K562 (cell line): ENCODE results near the gene U2SURP. TPM values are rescaled to one million over a fixed set of nuclear protein-coding genes. Genes with fewer than 3 reads are reported as not detected.

Source experiments
- ATAC-seq: fragments of 200-7000 bp; cut with Tn5 transposase; 3 replicates; pipeline ENCODE4 v1.9.1; 2020; ENCODE audit warnings: moderate library complexity
- BruUV-seq: library from RNA; stranded (reverse); fragments of 400-500 nt; replicated peaks from 2 replicates; lab custom pipeline; 2021; lab: Mats Ljungman, UMichigan
- CTCF ChIA-PET: fragments of 300-600 bp; formaldehyde crosslinking; extraction: SDS; loops from one replicate; lab custom pipeline; 2021; ENCODE audit warnings: low intra/inter-chr PET ratio; lab: Yijun Ruan, JAX
- POLR2A ChIA-PET: fragments of 300-600, 350-650 bp; sonication (Branson Sonifier 250); formaldehyde crosslinking; extraction: SDS; loops from one replicate; lab custom pipeline; 2021; ENCODE audit warnings: antibody characterized with exemption, inconsistent platforms; lab: Yijun Ruan, JAX
- DNase-seq, 4 experiments: peaks; one replicate each; pipeline versions ENCODE4 v3.0.0 to v3.0.0-alpha.2; 2011 to 2018; ENCODE audit warnings: low spot score in 3 of 4, mixed read lengths in 3 of 4; ENCODE audit errors: extremely low read depth in 1 of 4
- FAIRE-seq: peaks from 2 replicates; lab custom pipeline; 2011; peaks lifted over from hg19 to GRCh38; lab: Jason Lieb, UNC
- H2AFZ ChIP-seq: 2 replicates; pipeline ENCODE4 v1.6.0; 2011; ENCODE audit warnings: low read depth, low read length, control low read depth, inconsistent platforms
- H3K27ac ChIP-seq: fragments of 200-600 bp; 3 replicates; pipeline ENCODE4 v1.8.0; 2011; ENCODE audit warnings: low read depth, mild to moderate bottlenecking, control low read depth, inconsistent platforms, low read length, moderate library complexity, mixed read lengths; ENCODE audit errors: extremely low read depth
- H3K27me3 ChIP-seq, 2 experiments: fragments of 300-600 bp in 1 of 2; 2 replicates in 1 of 2; 3 replicates in 1 of 2; pipeline versions ENCODE4 v1.6.0 to v1.8.0; 2011; ENCODE audit warnings: inconsistent platforms in 2 of 2, low read length in 2 of 2, mild to moderate bottlenecking in 1 of 2, mixed read lengths in 1 of 2, moderate library complexity in 1 of 2; ENCODE audit not compliant: control insufficient read depth in 2 of 2, insufficient read depth in 2 of 2
- H3K36me3 ChIP-seq: fragments of 300-600 bp; 3 replicates; pipeline ENCODE4 v1.8.0; 2011; ENCODE audit warnings: mild to moderate bottlenecking, low read length, inconsistent platforms; ENCODE audit not compliant: control insufficient read depth, insufficient read depth
- H3K4me1 ChIP-seq, 2 experiments: fragments of 200-600 bp in 1 of 2; replicated peaks in 1 of 2; 2 replicates in 1 of 2; 3 replicates in 1 of 2; pipeline versions ENCODE4 v1.5.1 to v1.8.0; 2011; ENCODE audit warnings: inconsistent platforms in 2 of 2, low read length in 2 of 2, mild to moderate bottlenecking in 1 of 2, mixed read lengths in 1 of 2, moderate library complexity in 1 of 2; ENCODE audit not compliant: control insufficient read depth in 2 of 2, insufficient read depth in 2 of 2
- H3K4me2 ChIP-seq: 2 replicates; pipeline ENCODE4 v1.6.1; 2011; ENCODE audit warnings: low read length, control low read depth, inconsistent platforms, mixed read lengths; ENCODE audit not compliant: insufficient read depth
- H3K4me3 ChIP-seq: fragments of 200-600 bp; sonication (generic), shearing (Covaris generic); 2 replicates; pipeline ENCODE4 v1.5.1; 2016; ENCODE audit warnings: control low read depth, inconsistent platforms
- H3K79me2 ChIP-seq: fragments of 200-600 bp; 3 replicates; pipeline ENCODE4 v1.8.0; 2011; ENCODE audit warnings: low read length, inconsistent platforms; ENCODE audit not compliant: control insufficient read depth, insufficient read depth
- H3K9ac ChIP-seq, 2 experiments: 2 replicates each; pipeline versions ENCODE4 v1.6.0 to v1.6.1; 2011; ENCODE audit warnings: low read depth in 2 of 2, low read length in 2 of 2, control low read depth in 1 of 2, inconsistent platforms in 1 of 2, mild to moderate bottlenecking in 1 of 2, mixed read lengths in 1 of 2; ENCODE audit not compliant: insufficient read depth in 1 of 2
- H3K9me1 ChIP-seq: one replicate; pipeline ENCODE4 v1.6.0; 2011; ENCODE audit warnings: inconsistent platforms, mild to moderate bottlenecking, low read length, moderate library complexity; ENCODE audit not compliant: control insufficient read depth, insufficient read depth
- H3K9me3 ChIP-seq: replicated peaks from 2 replicates; pipeline ENCODE4 v1.5.1; 2011; ENCODE audit warnings: low read depth, low read length, inconsistent platforms; ENCODE audit not compliant: control insufficient read depth, insufficient read depth
- H4K20me1 ChIP-seq: replicated peaks from 2 replicates; pipeline ENCODE4 v1.6.1; 2011; ENCODE audit warnings: low read length, inconsistent platforms, mixed read lengths; ENCODE audit not compliant: control insufficient read depth, insufficient read depth
- ARID2 ChIP-seq: fragments of 450-650 bp; IDR thresholded peaks from 2 replicates; pipeline ENCODE4 v1.6.1; 2017; ENCODE audit warnings: antibody characterized with exemption, mild to moderate bottlenecking
- BCOR ChIP-seq: fragments of 450-650 bp; IDR thresholded peaks from 2 replicates; pipeline ENCODE4 v1.6.1; 2016
- CBFA2T2 ChIP-seq: fragments of 450-650 bp; conservative IDR thresholded peaks from 2 replicates; pipeline ENCODE4 v1.6.1; 2017; ENCODE audit warnings: mild to moderate bottlenecking
- CEBPB ChIP-seq: fragments of 450-650 bp; IDR thresholded peaks from 2 replicates; pipeline ENCODE4 v1.6.1; 2016; ENCODE audit warnings: missing genetic modification characterization, missing compliant biosample characterization
- CEBPG ChIP-seq, 3 experiments: fragments of 200-800 bp in 1 of 3; sonication (Bioruptor generic) in 1 of 3; sonication (generic) in 1 of 3; formaldehyde crosslinking in 1 of 3; IDR thresholded peaks in 2 of 3; conservative IDR thresholded peaks in 1 of 3; 2 replicates each; pipeline versions ENCODE4 v1.6.1 to v1.8.0; 2016 to 2022; ENCODE audit warnings: missing compliant biosample characterization in 2 of 3, missing genetic modification characterization in 2 of 3, mild to moderate bottlenecking in 1 of 3, missing genetic modification reagents in 1 of 3
- CREB5 ChIP-seq: fragments of 250-450 bp; sonication (Bioruptor Pico); IDR thresholded peaks from 2 replicates; pipeline ENCODE4 v1.5.0; 2020; ENCODE audit warnings: mild to moderate bottlenecking
- CTBP1 ChIP-seq: fragments of 450-650 bp; IDR thresholded peaks from 2 replicates; pipeline ENCODE4 v1.6.1; 2016; ENCODE audit warnings: borderline replicate concordance
- DMBX1 ChIP-seq: fragments of 250-450 bp; sonication (Bioruptor Pico); IDR thresholded peaks from 2 replicates; pipeline ENCODE4 v1.8.0; 2022; ENCODE audit warnings: inconsistent platforms, mild to moderate bottlenecking, moderate library complexity, borderline replicate concordance
- IRF2 ChIP-seq: sonication (generic); formaldehyde crosslinking; IDR thresholded peaks from 2 replicates; pipeline ENCODE4 v1.8.1; 2022; ENCODE audit warnings: mild to moderate bottlenecking, missing genetic modification reagents
- KLF6 ChIP-seq: fragments of 250-450 bp; sonication (Bioruptor Pico); IDR thresholded peaks from 2 replicates; pipeline ENCODE4 v1.4.0; 2020; ENCODE audit warnings: mild to moderate bottlenecking, moderate library complexity, borderline replicate concordance
- POU5F1 ChIP-seq: fragments of 150-350 bp; IDR thresholded peaks from 2 replicates; pipeline ENCODE4 v1.6.1; 2014; ENCODE audit warnings: borderline replicate concordance, low read length, low read depth, mild to moderate bottlenecking; ENCODE audit not compliant: partially characterized antibody
- RBM34 ChIP-seq: fragments of 200-400 bp; formaldehyde crosslinking; IDR thresholded peaks from 2 replicates; pipeline ENCODE4 v1.6.1; 2018; ENCODE audit warnings: low read length, borderline replicate concordance; ENCODE audit not compliant: insufficient read depth
- SMARCA5 ChIP-seq: fragments of 450-650 bp; IDR thresholded peaks from 2 replicates; pipeline ENCODE4 v1.6.1; 2016
- ZBTB43 ChIP-seq: sonication (generic); formaldehyde crosslinking; IDR thresholded peaks from 2 replicates; pipeline ENCODE4 v1.8.0; 2023; ENCODE audit warnings: mild to moderate bottlenecking, missing genetic modification reagents
- ZNF695 ChIP-seq: fragments of 450-650 bp; formaldehyde crosslinking; IDR thresholded peaks from 2 replicates; pipeline ENCODE4 v1.4.0; 2020; ENCODE audit warnings: mild to moderate bottlenecking, moderate library complexity
- ZNF717 ChIP-seq: fragments of 250-450 bp; sonication (Bioruptor Pico); IDR thresholded peaks from 2 replicates; pipeline ENCODE4 v1.5.0; 2021
- WGBS: fragments of 100-300 bp; shearing (Covaris generic); methylation state at CpG from one replicate; pipeline ENCODE4 v1.1.6; 2016; ENCODE audit warnings: low coverage, mixed read lengths; ENCODE audit not compliant: insufficient coverage; ENCODE audit errors: missing lambda C conversion rate; 5-methylcytosine and 5-hydroxymethylcytosine counted together
- in situ Hi-C: fragments of 300-500 bp; cut with MboI; formaldehyde crosslinking; loops from 4 replicates; pipeline ENCODE4 v1.15.0; 2018; ENCODE audit warnings: inconsistent platforms, mixed read lengths
- intact Hi-C: fragments of 100-400 bp; cut with micrococcal nuclease; formaldehyde crosslinking; loops from 2 replicates; pipeline ENCODE4 v1.14.2; 2022
- polyA plus RNA-seq, 8 experiments: library from polyadenylated mRNA; depleted of rRNA in 4 of 8; stranded (reverse) in 5 of 8; unstranded in 3 of 8; fragments of >200 nt; fragmentation: Nextera tagmentation in 2 of 8; fragmentation: Illumina TruSeq in 1 of 8; extraction: Ambion mirVana in 2 of 8; extraction: Trizol in 1 of 8; gene quantifications; 2 replicates each; pipeline versions ENCODE4 v1.2.1 to v1.2.3, GENCODE V29; 2011 to 2014; ENCODE audit warnings: inconsistent platforms in 1 of 8, missing spikeins in 1 of 8
- total RNA-seq, 7 experiments: library from RNA; depleted of rRNA in 6 of 7; stranded (reverse); fragments of >200 nt in 6 of 7; fragmentation: Illumina TruSeq in 2 of 7; extraction: Trizol in 2 of 7; gene quantifications; 2 replicates each; pipeline versions ENCODE4 v1.2.1 to v1.2.3, GENCODE V29; 2011 to 2021; ENCODE audit warnings: low replicate concordance in 1 of 7
- TF ChIP-seq, protein P1 (sequence below): fragments of 450-650 bp; IDR thresholded peaks from 2 replicates; pipeline ENCODE4 v1.6.1; 2016
- TF ChIP-seq, protein P2 (sequence below), 3 experiments: IDR thresholded peaks in 2 of 3; conservative IDR thresholded peaks in 1 of 3; 2 replicates each; pipeline ENCODE4 v1.5.1; 2011 to 2012; ENCODE audit warnings: low read length in 3 of 3, mild to moderate bottlenecking in 3 of 3, control low read depth in 2 of 3, improper control_type of control experiment in 1 of 3, inconsistent platforms in 1 of 3, low read depth in 1 of 3, mixed read lengths in 1 of 3, moderate library complexity in 1 of 3; ENCODE audit not compliant: insufficient read depth in 2 of 3

U2SURP gene
- total and polyA plus RNA-seq, 9 of the 15 experiments (the other 6 are each of a cell fraction or from before 2014, with no cell fraction given), result 128 to 322 (median 191) TPM

- BruUV-seq, result no TSS peak
- ATAC-seq, result no peak
- ChIA-PET CTCF (no interaction called here), POLR2A (no interaction called here)
- Histone ChIP-seq H3K9me3 (no peaks in the 10 kb centered on the region), H4K20me1 (no peaks in the 10 kb centered on the region; the same call in 1 of the 2 replicates), H2AFZ (no peak overlapping the region), H3K79me2 (peaks cover 78% of the 10 kb centered on the region), H3K4me3 (no peak overlapping the region), H3K9me1 (no peaks in the 10 kb centered on the region), H3K9ac (no peak overlapping the region), H3K36me3 (peaks cover 99% of the 10 kb centered on the region), H3K27me3 (no peaks in the 10 kb centered on the region), H3K4me1 (no peaks in the 10 kb centered on the region), H3K27ac (no peak overlapping the region), H3K4me2 (no peak overlapping the region)
- no peak for DNase-seq
- in situ Hi-C loops, result no loop called here
- WGBS, result 91% methylated on average over 3 of the region's 3 CpGs
- intact Hi-C loops, result no loop called here
- no peak for FAIRE-seq
- TF ChIP-seq POU5F1 (no peak), IRF2 (CRISPR knock-in tag) (no peak), BCOR (no peak), KLF6 (CRISPR knock-in tag) (no peak), CTBP1 (no peak), ARID2 (no peak), DMBX1 (CRISPR knock-in tag) (no peak), CREB5 (CRISPR knock-in tag) (no peak), CEBPB (peak; percentile 83), CBFA2T2 (no peak), RBM34 (no peak), ZBTB43 (CRISPR knock-in tag) (no peak), CEBPG (CRISPR knock-in tag; IDR thresholded peaks at IDR 0.05) (no peak), CEBPG (tag; conservative IDR thresholded peaks at IDR 0.05 in 1 of 2, IDR thresholded peaks at IDR 0.05 in 1 of 2) (peak; percentile 40 to 89; a peak in 3 of 4 replicates), ZNF695 (no peak), ZNF717 (CRISPR knock-in tag) (no peak), SMARCA5 (no peak)
- TF ChIP-seq, protein P1, sequence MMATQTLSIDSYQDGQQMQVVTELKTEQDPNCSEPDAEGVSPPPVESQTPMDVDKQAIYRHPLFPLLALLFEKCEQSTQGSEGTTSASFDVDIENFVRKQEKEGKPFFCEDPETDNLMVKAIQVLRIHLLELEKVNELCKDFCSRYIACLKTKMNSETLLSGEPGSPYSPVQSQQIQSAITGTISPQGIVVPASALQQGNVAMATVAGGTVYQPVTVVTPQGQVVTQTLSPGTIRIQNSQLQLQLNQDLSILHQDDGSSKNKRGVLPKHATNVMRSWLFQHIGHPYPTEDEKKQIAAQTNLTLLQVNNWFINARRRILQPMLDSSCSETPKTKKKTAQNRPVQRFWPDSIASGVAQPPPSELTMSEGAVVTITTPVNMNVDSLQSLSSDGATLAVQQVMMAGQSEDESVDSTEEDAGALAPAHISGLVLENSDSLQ, result peak; percentile 49
- TF ChIP-seq, protein P2, sequence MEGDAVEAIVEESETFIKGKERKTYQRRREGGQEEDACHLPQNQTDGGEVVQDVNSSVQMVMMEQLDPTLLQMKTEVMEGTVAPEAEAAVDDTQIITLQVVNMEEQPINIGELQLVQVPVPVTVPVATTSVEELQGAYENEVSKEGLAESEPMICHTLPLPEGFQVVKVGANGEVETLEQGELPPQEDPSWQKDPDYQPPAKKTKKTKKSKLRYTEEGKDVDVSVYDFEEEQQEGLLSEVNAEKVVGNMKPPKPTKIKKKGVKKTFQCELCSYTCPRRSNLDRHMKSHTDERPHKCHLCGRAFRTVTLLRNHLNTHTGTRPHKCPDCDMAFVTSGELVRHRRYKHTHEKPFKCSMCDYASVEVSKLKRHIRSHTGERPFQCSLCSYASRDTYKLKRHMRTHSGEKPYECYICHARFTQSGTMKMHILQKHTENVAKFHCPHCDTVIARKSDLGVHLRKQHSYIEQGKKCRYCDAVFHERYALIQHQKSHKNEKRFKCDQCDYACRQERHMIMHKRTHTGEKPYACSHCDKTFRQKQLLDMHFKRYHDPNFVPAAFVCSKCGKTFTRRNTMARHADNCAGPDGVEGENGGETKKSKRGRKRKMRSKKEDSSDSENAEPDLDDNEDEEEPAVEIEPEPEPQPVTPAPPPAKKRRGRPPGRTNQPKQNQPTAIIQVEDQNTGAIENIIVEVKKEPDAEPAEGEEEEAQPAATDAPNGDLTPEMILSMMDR (IDR thresholded peaks at IDR 0.05 in 2 of 3, conservative IDR thresholded peaks at IDR 0.05 in 1 of 3; ENCODE audit: insufficient read depth in 2 of 3, low read depth in 1 of 3, low read length in 3 of 3), result peak in 1 of 3 experiments; percentile 47; a peak in 2 of 6 replicates
Observed at GRCh38 chr3:143016321-143016972, 15.1 kb downstream of the U2SURP start.
